A549 (cell line): ENCODE measurements around the gene COQ8B. TPM values are rescaled to one million over a fixed set of nuclear protein-coding genes. Genes with fewer than 3 reads are reported as not detected.

Experiments used
- ATAC-seq, 2 experiments: fragments of 200-7000 bp in 1 of 2; fragments of >200 bp in 1 of 2; cut with Nextera tagmentation in 1 of 2; cut with Tn5 transposase in 1 of 2; 3 replicates each; pipeline versions ENCODE4 v1.8.0 to v1.9.1; 2018 to 2020; ENCODE audit warnings: mild to moderate bottlenecking in 1 of 2, moderate library complexity in 1 of 2
- CTCF ChIA-PET: fragments of 300-600 bp; sonication (Branson Sonifier 250); formaldehyde crosslinking; extraction: SDS; loops from one replicate; lab custom pipeline; 2021; ENCODE audit warnings: antibody characterized with exemption, inconsistent platforms; lab: Yijun Ruan, JAX
- POLR2A ChIA-PET: fragments of 350-600 bp; formaldehyde crosslinking; extraction: SDS; loops from one replicate; lab custom pipeline; 2021; ENCODE audit warnings: antibody characterized with exemption, inconsistent platforms; lab: Yijun Ruan, JAX
- DNase-seq, 2 experiments: peaks; one replicate each; pipeline versions ENCODE4 v3.0.0 to v3.0.0-alpha.2; 2011 to 2016; ENCODE audit warnings: low read depth in 1 of 2, low spot score in 1 of 2
- FAIRE-seq: peaks from 2 replicates; lab custom pipeline; 2011; peaks lifted over from hg19 to GRCh38; lab: Jason Lieb, UNC
- H3K27ac ChIP-seq, 2 experiments: fragments of >200 bp; sonication (Bioruptor Twin); formaldehyde crosslinking; 3 replicates each; pipeline ENCODE4 v1.5.1; 2016 to 2017
- H3K4me1 ChIP-seq: fragments of >200 bp; sonication (Bioruptor Twin); formaldehyde crosslinking; 3 replicates; pipeline ENCODE4 v1.6.1; 2016
- H3K4me2 ChIP-seq: fragments of >200 bp; sonication (Bioruptor Twin); formaldehyde crosslinking; 3 replicates; pipeline ENCODE4 v1.6.1; 2016
- H3K4me3 ChIP-seq: fragments of >200 bp; sonication (Bioruptor Twin); formaldehyde crosslinking; 3 replicates; pipeline ENCODE4 v1.5.1; 2016
- H3K9me3 ChIP-seq: fragments of >200 bp; sonication (Bioruptor Twin); formaldehyde crosslinking; 3 replicates; pipeline ENCODE4 v1.6.1; 2016
- CEBPB ChIP-seq, 2 experiments: fragments of >200 bp in 1 of 2; sonication (Bioruptor Twin) in 1 of 2; formaldehyde crosslinking in 1 of 2; IDR thresholded peaks; 2 replicates each; pipeline ENCODE4 v1.6.1; 2012 to 2016
- ELK1 ChIP-seq: fragments of 150-350 bp; IDR thresholded peaks from 2 replicates; pipeline ENCODE4 v1.6.1; 2014; ENCODE audit warnings: low read depth, mild to moderate bottlenecking, low read length
- EP300 ChIP-seq, 2 experiments: fragments of >200 bp; sonication (Bioruptor Twin); formaldehyde crosslinking; IDR thresholded peaks; 2 replicates in 1 of 2; 3 replicates in 1 of 2; pipeline ENCODE4 v1.6.1; 2016 to 2017
- HEYL ChIP-seq: fragments of 250-450 bp; sonication (Bioruptor Pico); IDR thresholded peaks from 2 replicates; pipeline ENCODE4 v1.8.0; 2021; ENCODE audit warnings: mild to moderate bottlenecking, moderate library complexity
- HOXB13 ChIP-seq: fragments of 250-450 bp; sonication (Bioruptor Pico); IDR thresholded peaks from 2 replicates; pipeline ENCODE4 v1.5.0; 2020; ENCODE audit warnings: low read depth, mild to moderate bottlenecking, moderate library complexity
- HOXB5 ChIP-seq: fragments of 250-450 bp; sonication (Bioruptor Pico); IDR thresholded peaks from 2 replicates; pipeline ENCODE4 v1.5.0; 2020; ENCODE audit warnings: mild to moderate bottlenecking, moderate library complexity
- KDM1A ChIP-seq: fragments of 200-600 bp; sonication (generic); IDR thresholded peaks from 2 replicates; pipeline ENCODE4 v1.6.1; 2016; ENCODE audit warnings: low read depth, mild to moderate bottlenecking
- KDM5A ChIP-seq: fragments of 200-600 bp; sonication (generic); IDR thresholded peaks from 2 replicates; pipeline ENCODE4 v1.6.1; 2016; ENCODE audit warnings: antibody characterized with exemption, mild to moderate bottlenecking
- MAFK ChIP-seq: fragments of 450-650 bp; IDR thresholded peaks from 2 replicates; pipeline ENCODE4 v1.6.1; 2014; ENCODE audit not compliant: partially characterized antibody
- MAX ChIP-seq: IDR thresholded peaks from 2 replicates; pipeline ENCODE4 v1.6.1; 2012
- MAZ ChIP-seq: fragments of 150-350 bp; IDR thresholded peaks from 2 replicates; pipeline ENCODE4 v1.6.1; 2014; ENCODE audit warnings: antibody characterized with exemption, low read depth, low read length, borderline replicate concordance
- NPAS2 ChIP-seq: fragments of 250-450 bp; sonication (Bioruptor Pico); IDR thresholded peaks from 2 replicates; pipeline ENCODE4 v1.8.0; 2022; ENCODE audit warnings: mild to moderate bottlenecking, moderate library complexity, borderline replicate concordance
- PHF8 ChIP-seq: fragments of 200-600 bp; sonication (generic); IDR thresholded peaks from 2 replicates; pipeline ENCODE4 v1.6.1; 2016; ENCODE audit warnings: low read depth, mild to moderate bottlenecking, antibody characterized with exemption, moderate library complexity, borderline replicate concordance
- POLR2A ChIP-seq: IDR thresholded peaks from 2 replicates; pipeline ENCODE4 v1.6.1; 2012; ENCODE audit warnings: mild to moderate bottlenecking, low read length
- RFX5 ChIP-seq: fragments of 450-650 bp; IDR thresholded peaks from 2 replicates; pipeline ENCODE4 v1.7.1; 2014; ENCODE audit warnings: antibody characterized with exemption, mild to moderate bottlenecking, moderate library complexity
- RNF2 ChIP-seq: fragments of 200-600 bp; sonication (generic); IDR thresholded peaks from 2 replicates; pipeline ENCODE4 v1.6.1; 2016; ENCODE audit warnings: low read depth, mild to moderate bottlenecking, antibody characterized with exemption, moderate library complexity, borderline replicate concordance
- TP53 ChIP-seq: fragments of 250-450 bp; sonication (Bioruptor Pico); IDR thresholded peaks from 2 replicates; pipeline ENCODE4 v1.5.0; 2021; ENCODE audit warnings: mild to moderate bottlenecking, moderate library complexity
- USF2 ChIP-seq: fragments of 450-650 bp; IDR thresholded peaks from 2 replicates; pipeline ENCODE4 v1.6.1; 2014; ENCODE audit warnings: antibody characterized with exemption
- WGBS: methylation state at CpG from one replicate; pipeline ENCODE4 v1.1.6; 2017; ENCODE audit errors: missing lambda C conversion rate; 5-methylcytosine and 5-hydroxymethylcytosine counted together
- polyA plus RNA-seq, 4 experiments: library from polyadenylated mRNA; depleted of rRNA in 3 of 4; stranded (reverse); fragments of >200 nt; fragmentation: RNase III in 1 of 4; extraction: RNeasy Plus Mini Kit Qiagen cat#74134 plus additional on column Dnase treatment in 1 of 4; gene quantifications; 2 replicates in 3 of 4; 3 replicates in 1 of 4; pipeline ENCODE4 v1.2.3, GENCODE V29; 2011 to 2017
- TF ChIP-seq, protein P1 (sequence below): IDR thresholded peaks from 2 replicates; pipeline ENCODE4 v1.6.1; 2012
- TF ChIP-seq, protein P2 (sequence below): fragments of 250-450 bp; sonication (Bioruptor Pico); IDR thresholded peaks from 2 replicates; pipeline ENCODE4 v1.5.0; 2021; ENCODE audit warnings: mild to moderate bottlenecking, moderate library complexity, borderline replicate concordance
- TF ChIP-seq, protein P3 (sequence below): fragments of >200 bp; sonication (Bioruptor Twin); formaldehyde crosslinking; IDR thresholded peaks from 3 replicates; pipeline ENCODE4 v1.6.1; 2016

Gene COQ8B
- polyA plus RNA-seq, 2 of the 4 experiments (the other 2 are of a cell fraction) = 47.2 to 63.6 TPM

DNA sequence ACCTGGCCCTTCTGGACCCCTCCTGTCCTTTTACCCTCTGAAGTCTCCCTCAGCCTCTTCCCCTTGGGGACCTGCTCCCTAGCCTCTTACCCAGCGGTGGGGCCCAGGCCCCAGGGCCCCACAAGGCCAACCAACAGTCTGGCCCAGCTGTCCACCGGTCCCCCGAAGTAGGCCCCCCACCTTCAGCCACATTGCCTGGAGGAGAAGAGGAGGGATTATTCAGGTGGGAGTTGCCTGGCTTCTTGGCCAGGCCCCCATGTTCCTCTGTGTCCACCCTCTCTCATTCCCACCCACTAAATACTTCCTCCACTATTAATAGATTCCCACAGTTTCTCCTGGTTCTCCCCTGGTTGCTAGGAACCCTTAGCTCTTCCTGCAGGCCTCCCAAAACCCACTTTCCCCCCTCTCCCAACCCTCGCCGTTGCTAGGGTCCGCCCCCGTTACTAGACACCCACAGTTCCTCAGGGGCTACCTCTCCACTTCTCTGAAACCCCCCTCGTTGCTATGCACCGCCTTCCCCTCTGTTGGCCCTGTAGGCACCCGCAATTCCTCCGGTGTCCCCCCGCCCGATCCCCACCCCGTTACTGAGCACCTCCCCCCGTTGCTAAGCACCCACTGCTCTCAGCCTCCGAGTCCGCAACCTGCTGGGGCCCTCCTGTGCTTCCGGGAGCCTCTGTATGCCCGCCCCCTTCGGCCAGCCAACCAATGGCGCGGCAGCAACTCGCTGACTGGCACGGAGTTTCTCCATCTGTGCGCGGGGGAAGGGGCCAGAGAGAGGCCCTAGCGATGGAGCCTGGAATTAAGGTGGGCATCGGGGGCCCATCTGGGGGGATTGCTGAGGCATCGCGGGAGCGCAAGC lies 2.0 kb downstream of the COQ8B start:
- WGBS = 6% methylated on average over 28 of the region's 31 CpGs
- TF ChIP-seq CEBPB (IDR thresholded peaks at IDR 0.05) (peak in 1 of 2 experiments; percentile 44; a peak in 2 of 4 replicates), USF2 (no peak), POLR2A (peak; percentile 41; the same call in 1 of the 2 replicates), MAZ (peak; percentile 58; the same call in 1 of the 2 replicates), KDM1A (no peak), PHF8 (no peak), ELK1 (no peak), MAFK (peak; percentile 67), HOXB13 (CRISPR knock-in tag) (no peak), RNF2 (no peak), EP300 (IDR thresholded peaks at IDR 0.05) (no peak), KDM5A (no peak), RFX5 (peak; percentile 57; the same call in 1 of the 2 replicates), TP53 (CRISPR knock-in tag) (peak; percentile 14; the same call in 1 of the 2 replicates), NPAS2 (CRISPR knock-in tag) (no peak), HOXB5 (no peak), HEYL (CRISPR knock-in tag) (no peak), MAX (no peak)
- TF ChIP-seq, protein P1, sequence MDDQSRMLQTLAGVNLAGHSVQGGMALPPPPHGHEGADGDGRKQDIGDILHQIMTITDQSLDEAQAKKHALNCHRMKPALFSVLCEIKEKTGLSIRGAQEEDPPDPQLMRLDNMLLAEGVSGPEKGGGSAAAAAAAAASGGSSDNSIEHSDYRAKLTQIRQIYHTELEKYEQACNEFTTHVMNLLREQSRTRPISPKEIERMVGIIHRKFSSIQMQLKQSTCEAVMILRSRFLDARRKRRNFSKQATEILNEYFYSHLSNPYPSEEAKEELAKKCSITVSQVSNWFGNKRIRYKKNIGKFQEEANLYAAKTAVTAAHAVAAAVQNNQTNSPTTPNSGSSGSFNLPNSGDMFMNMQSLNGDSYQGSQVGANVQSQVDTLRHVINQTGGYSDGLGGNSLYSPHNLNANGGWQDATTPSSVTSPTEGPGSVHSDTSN = peak; percentile 98
- TF ChIP-seq, protein P2, sequence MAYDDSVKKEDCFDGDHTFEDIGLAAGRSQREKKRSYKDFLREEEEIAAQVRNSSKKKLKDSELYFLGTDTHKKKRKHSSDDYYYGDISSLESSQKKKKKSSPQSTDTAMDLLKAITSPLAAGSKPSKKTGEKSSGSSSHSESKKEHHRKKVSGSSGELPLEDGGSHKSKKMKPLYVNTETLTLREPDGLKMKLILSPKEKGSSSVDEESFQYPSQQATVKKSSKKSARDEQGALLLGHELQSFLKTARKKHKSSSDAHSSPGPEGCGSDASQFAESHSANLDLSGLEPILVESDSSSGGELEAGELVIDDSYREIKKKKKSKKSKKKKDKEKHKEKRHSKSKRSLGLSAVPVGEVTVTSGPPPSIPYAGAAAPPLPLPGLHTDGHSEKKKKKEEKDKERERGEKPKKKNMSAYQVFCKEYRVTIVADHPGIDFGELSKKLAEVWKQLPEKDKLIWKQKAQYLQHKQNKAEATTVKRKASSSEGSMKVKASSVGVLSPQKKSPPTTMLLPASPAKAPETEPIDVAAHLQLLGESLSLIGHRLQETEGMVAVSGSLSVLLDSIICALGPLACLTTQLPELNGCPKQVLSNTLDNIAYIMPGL (CRISPR knock-in tag) = 0 out of 2 replicates have a peak, but pooled peaks have one; percentile 19
- TF ChIP-seq, protein P3, sequence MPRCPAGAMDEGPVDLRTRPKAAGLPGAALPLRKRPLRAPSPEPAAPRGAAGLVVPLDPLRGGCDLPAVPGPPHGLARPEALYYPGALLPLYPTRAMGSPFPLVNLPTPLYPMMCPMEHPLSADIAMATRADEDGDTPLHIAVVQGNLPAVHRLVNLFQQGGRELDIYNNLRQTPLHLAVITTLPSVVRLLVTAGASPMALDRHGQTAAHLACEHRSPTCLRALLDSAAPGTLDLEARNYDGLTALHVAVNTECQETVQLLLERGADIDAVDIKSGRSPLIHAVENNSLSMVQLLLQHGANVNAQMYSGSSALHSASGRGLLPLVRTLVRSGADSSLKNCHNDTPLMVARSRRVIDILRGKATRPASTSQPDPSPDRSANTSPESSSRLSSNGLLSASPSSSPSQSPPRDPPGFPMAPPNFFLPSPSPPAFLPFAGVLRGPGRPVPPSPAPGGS = 0 out of 3 replicates have a peak, but pooled peaks have one; percentile 22
- TF ChIP-seq, all 56 proteins: peak for 9
- DNase-seq (peak; percentile 97 to 99), FAIRE-seq (peak; percentile 85), ATAC-seq (peak; percentile 64 to 82)
- Histone ChIP-seq H3K4me2 (peak overlapping the region; percentile 95), H3K4me1 (peaks cover 25% of the 10 kb centered on the region), H3K9me3 (no peaks in the 10 kb centered on the region), H3K27ac (peak overlapping the region; percentile 88 to 93), H3K4me3 (peak overlapping the region; percentile 64)
- POLR2A ChIA-PET = interaction anchor here (1.0 kb wide), 1 partner anchor 24 kb away, joined by 4 read pairs; the partner anchor contains the start of gene NUMBL
- CTCF ChIA-PET = interaction anchor here (0.8 to 3.5 kb wide), 4 partner anchors 8 to 105 kb away, joined by 3 to 22 read pairs (median 4); no protein-coding TSS in a partner anchor
